NCI-H128 (cell line): ENCODE results near the gene ABHD2.
A peak's percentile ranks its signal among the peaks of the same experiment; 100 is the strongest.
"Not testable (repeated sequence)": the region's sequence is repeated elsewhere in the genome, so short reads cannot be mapped to it uniquely, and the experiment has no call there.

Source experiments
- DNase-seq: peaks from one replicate; lab custom pipeline; 2025; ENCODE audit not compliant: unreplicated experiment; lab: John Stamatoyannopoulos, UW

The ABHD2 gene

GRCh38 chr15:89087830-89088604, at the start of gene ABHD2:
Gene ABHD2 (plus strand): TSS chr15:89088456. CDS start chr15:89116328, 27,872 bp downstream.
- DNase-seq = peak; percentile 97

- DNase-seq = no peak
Observed at GRCh38 chr15:89039142-89039541, 49.1 kb upstream of the ABHD2 start.

- no peak for DNase-seq
Observed at GRCh38 chr15:89041507-89041906, 46.7 kb upstream of the ABHD2 start.

- no peak for DNase-seq
Observed at GRCh38 chr15:89042387-89042786, 45.9 kb upstream of the ABHD2 start.

GRCh38 chr15:89043031-89044002, 44.9 kb upstream of the ABHD2 start:
- DNase-seq = no peak

- DNase-seq = not testable (repeated sequence)
Observed at GRCh38 chr15:89049016-89049666, 39.1 kb upstream of the ABHD2 start.

GRCh38 chr15:89051875-89052274, 36.4 kb upstream of the ABHD2 start:
- DNase-seq = no peak

GRCh38 chr15:89052474-89052873, 35.8 kb upstream of the ABHD2 start:
- no peak for DNase-seq

GRCh38 chr15:89054873-89055272, 33.4 kb upstream of the ABHD2 start:
- no peak for DNase-seq

- peak; percentile 17 for DNase-seq
Observed at GRCh38 chr15:89057506-89058133, 30.6 kb upstream of the ABHD2 start.

GRCh38 chr15:89058376-89058775, 29.9 kb upstream of the ABHD2 start:
- DNase-seq = no peak

- no peak for DNase-seq
Observed at GRCh38 chr15:89058876-89059405, 29.3 kb upstream of the ABHD2 start.

- DNase-seq = no peak
Observed at GRCh38 chr15:89066280-89066679, 22.0 kb upstream of the ABHD2 start.

- no peak for DNase-seq
Observed at GRCh38 chr15:89067751-89068150, 20.5 kb upstream of the ABHD2 start.

GRCh38 chr15:89068325-89068784, 19.9 kb upstream of the ABHD2 start:
- no peak for DNase-seq

- DNase-seq = no peak
Observed at GRCh38 chr15:89070197-89071124, 17.8 kb upstream of the ABHD2 start.

GRCh38 chr15:89071471-89071870, 16.8 kb upstream of the ABHD2 start:
- DNase-seq = no peak

GRCh38 chr15:89072277-89072869, 15.9 kb upstream of the ABHD2 start:
- DNase-seq = no peak

GRCh38 chr15:89074402-89075012, 13.7 kb upstream of the ABHD2 start:
- DNase-seq = no peak
